ENCODE measurements around the gene FGD3.

The FGD3 gene

GRCh38 chr9:93058355-93059010, 111.2 kb downstream of the FGD3 start, which contains the start of gene SUSD3:
SUSD3 (plus strand) TSS chr9:93058701; CDS start chr9:93058743, 42 bp downstream.
- Histone ChIP-seq H3K4me3 (ENCODE audit: low read depth, low read length) (peak within 1 kb of the TSS; percentile 58), H3K9me3 (ENCODE audit: control insufficient read depth, insufficient read depth, low read depth, low read length) (no peaks in the 10 kb centered on the region), H3K4me1 (ENCODE audit: control insufficient read depth, insufficient read depth, low read length) (peaks cover 45% of the 10 kb centered on the region), H3K9ac (ENCODE audit: low read length) (no peak within 1 kb of the TSS), H3K27ac (ENCODE audit: low read depth, low read length) (no peak within 1 kb of the TSS), H3K36me3 (ENCODE audit: control insufficient read depth, insufficient read depth, low read length) (no peaks in the 10 kb centered on the region), H3K27me3 (ENCODE audit: control insufficient read depth, insufficient read depth, low read length) (peaks cover 5% of the 10 kb centered on the region; the same call in 1 of the 2 replicates)

- Histone ChIP-seq H3K9ac (ENCODE audit: low read length) (no peak overlapping the region), H3K27me3 (ENCODE audit: control insufficient read depth, insufficient read depth, low read length) (peaks cover 5% of the 10 kb centered on the region; the same call in 1 of the 2 replicates), H3K4me3 (ENCODE audit: low read depth, low read length) (peak overlapping the region; percentile 58), H3K4me1 (ENCODE audit: control insufficient read depth, insufficient read depth, low read length) (peaks cover 38% of the 10 kb centered on the region; the same call in 1 of the 2 replicates), H3K27ac (ENCODE audit: low read depth, low read length) (no peak overlapping the region), H3K36me3 (ENCODE audit: control insufficient read depth, insufficient read depth, low read length) (no peaks in the 10 kb centered on the region), H3K9me3 (ENCODE audit: control insufficient read depth, insufficient read depth, low read depth, low read length) (no peaks in the 10 kb centered on the region)
Measured at GRCh38 chr9:93059011-93059714, 111.8 kb downstream of the FGD3 start.

- Histone ChIP-seq H3K9ac (ENCODE audit: low read length) (no peak overlapping the region), H3K27ac (ENCODE audit: low read depth, low read length) (no peak overlapping the region), H3K4me1 (ENCODE audit: control insufficient read depth, insufficient read depth, low read length) (peaks cover 37% of the 10 kb centered on the region; the same call in 1 of the 2 replicates)
Measured at GRCh38 chr9:93059715-93060578, 112.6 kb downstream of the FGD3 start.

GRCh38 chr9:93060746-93061259, 113.5 kb downstream of the FGD3 start:
- Histone ChIP-seq H3K9ac (ENCODE audit: low read length) (no peak overlapping the region), H3K27me3 (ENCODE audit: control insufficient read depth, insufficient read depth, low read length) (peaks cover 5% of the 10 kb centered on the region; the same call in 1 of the 2 replicates), H3K36me3 (ENCODE audit: control insufficient read depth, insufficient read depth, low read length) (no peaks in the 10 kb centered on the region), H3K27ac (ENCODE audit: low read depth, low read length) (no peak overlapping the region), H3K4me1 (ENCODE audit: control insufficient read depth, insufficient read depth, low read length) (peaks cover 37% of the 10 kb centered on the region; the same call in 1 of the 2 replicates), H3K9me3 (ENCODE audit: control insufficient read depth, insufficient read depth, low read depth, low read length) (no peaks in the 10 kb centered on the region), H3K4me3 (ENCODE audit: low read depth, low read length) (no peak overlapping the region)

More at GRCh38 chr9:93059715-93060578, 112.6 kb downstream of the FGD3 start:
- Histone ChIP-seq H3K36me3 (ENCODE audit: control insufficient read depth, insufficient read depth, low read length) (no peaks in the 10 kb centered on the region), H3K4me3 (ENCODE audit: low read depth, low read length) (no peak overlapping the region), H3K27me3 (ENCODE audit: control insufficient read depth, insufficient read depth, low read length) (peaks cover 5% of the 10 kb centered on the region; the same call in 1 of the 2 replicates), H3K9me3 (ENCODE audit: control insufficient read depth, insufficient read depth, low read depth, low read length) (no peaks in the 10 kb centered on the region)

- Histone ChIP-seq H3K4me3 (ENCODE audit: low read depth, low read length) (no peak overlapping the region), H3K9ac (ENCODE audit: low read length) (no peak overlapping the region), H3K4me1 (ENCODE audit: control insufficient read depth, insufficient read depth, low read length) (peaks cover 37% of the 10 kb centered on the region; the same call in 1 of the 2 replicates), H3K27ac (ENCODE audit: low read depth, low read length) (no peak overlapping the region), H3K36me3 (ENCODE audit: control insufficient read depth, insufficient read depth, low read length) (no peaks in the 10 kb centered on the region), H3K9me3 (ENCODE audit: control insufficient read depth, insufficient read depth, low read depth, low read length) (no peaks in the 10 kb centered on the region), H3K27me3 (ENCODE audit: control insufficient read depth, insufficient read depth, low read length) (peaks cover 5% of the 10 kb centered on the region; the same call in 1 of the 2 replicates)
Measured at GRCh38 chr9:93061260-93061751, 114.0 kb downstream of the FGD3 start.

GRCh38 chr9:93061791-93062763, 114.8 kb downstream of the FGD3 start:
- peaks cover 31% of the 10 kb centered on the region; the same call in 1 of the 2 replicates for H3K4me1 ChIP-seq (ENCODE audit: control insufficient read depth, insufficient read depth, low read length)
- peaks cover 5% of the 10 kb centered on the region; the same call in 1 of the 2 replicates for H3K27me3 ChIP-seq (ENCODE audit: control insufficient read depth, insufficient read depth, low read length)
- no peaks in the 10 kb centered on the region for H3K9me3 ChIP-seq (ENCODE audit: control insufficient read depth, insufficient read depth, low read depth, low read length)
- no peaks in the 10 kb centered on the region for H3K36me3 ChIP-seq (ENCODE audit: control insufficient read depth, insufficient read depth, low read length)
- H3K4me3 ChIP-seq (ENCODE audit: low read depth, low read length): no peak overlapping the region
- no peak overlapping the region for H3K27ac ChIP-seq (ENCODE audit: low read depth, low read length)
- no peak overlapping the region for H3K9ac ChIP-seq (ENCODE audit: low read length)

GRCh38 chr9:93064392-93065134, 117.2 kb downstream of the FGD3 start:
- no peaks in the 10 kb centered on the region for H3K36me3 ChIP-seq (ENCODE audit: control insufficient read depth, insufficient read depth, low read length)
- peaks cover 18% of the 10 kb centered on the region; the same call in 1 of the 2 replicates for H3K4me1 ChIP-seq (ENCODE audit: control insufficient read depth, insufficient read depth, low read length)
- no peak overlapping the region for H3K27ac ChIP-seq (ENCODE audit: low read depth, low read length)
- H3K9ac ChIP-seq (ENCODE audit: low read length): no peak overlapping the region
- no peaks in the 10 kb centered on the region for H3K9me3 ChIP-seq (ENCODE audit: control insufficient read depth, insufficient read depth, low read depth, low read length)
- no peaks in the 10 kb centered on the region for H3K27me3 ChIP-seq (ENCODE audit: control insufficient read depth, insufficient read depth, low read length)
- H3K4me3 ChIP-seq (ENCODE audit: low read depth, low read length): no peak overlapping the region

- Histone ChIP-seq H3K4me3 (ENCODE audit: low read depth, low read length) (no peak overlapping the region), H3K4me1 (ENCODE audit: control insufficient read depth, insufficient read depth, low read length) (peaks cover 12% of the 10 kb centered on the region; the same call in 1 of the 2 replicates), H3K36me3 (ENCODE audit: control insufficient read depth, insufficient read depth, low read length) (no peaks in the 10 kb centered on the region), H3K9me3 (ENCODE audit: control insufficient read depth, insufficient read depth, low read depth, low read length) (no peaks in the 10 kb centered on the region), H3K9ac (ENCODE audit: low read length) (no peak overlapping the region), H3K27ac (ENCODE audit: low read depth, low read length) (no peak overlapping the region), H3K27me3 (ENCODE audit: control insufficient read depth, insufficient read depth, low read length) (no peaks in the 10 kb centered on the region)
Measured at GRCh38 chr9:93065135-93065720, 117.9 kb downstream of the FGD3 start.

GRCh38 chr9:93066978-93067603, 119.8 kb downstream of the FGD3 start:
- Histone ChIP-seq H3K36me3 (ENCODE audit: control insufficient read depth, insufficient read depth, low read length) (no peaks in the 10 kb centered on the region), H3K9me3 (ENCODE audit: control insufficient read depth, insufficient read depth, low read depth, low read length) (no peaks in the 10 kb centered on the region), H3K4me1 (ENCODE audit: control insufficient read depth, insufficient read depth, low read length) (peaks cover 3% of the 10 kb centered on the region; the same call in 1 of the 2 replicates), H3K27ac (ENCODE audit: low read depth, low read length) (no peak overlapping the region), H3K9ac (ENCODE audit: low read length) (no peak overlapping the region), H3K4me3 (ENCODE audit: low read depth, low read length) (no peak overlapping the region), H3K27me3 (ENCODE audit: control insufficient read depth, insufficient read depth, low read length) (no peaks in the 10 kb centered on the region)
